GM23338 (cell line): ENCODE data around the gene ROBO1. TPM values are rescaled to one million over a fixed set of nuclear protein-coding genes. Genes with fewer than 3 reads are reported as not detected.

ENCODE experiments used
- ATAC-seq: fragments of 200-7000 bp; cut with Tn5 transposase; 3 replicates; pipeline ENCODE4 v1.9.1; 2020
- DNase-seq: peaks from one replicate; pipeline ENCODE4 v3.0.0-alpha.2; 2015; ENCODE audit warnings: low spot score
- H2AFZ ChIP-seq: fragments of 200-600 bp; sonication (generic); 2 replicates; pipeline ENCODE4 v1.8.0; 2016; ENCODE audit warnings: antibody characterized with exemption, mild to moderate bottlenecking, moderate library complexity
- H3F3A ChIP-seq: fragments of 200-600 bp; sonication (generic); replicated peaks from 2 replicates; pipeline ENCODE4 v1.8.0; 2017; ENCODE audit warnings: antibody characterized with exemption, mixed run types, low read depth
- H3K27ac ChIP-seq: fragments of 200-600 bp; sonication (generic); 2 replicates; pipeline ENCODE4 v1.6.1; 2016; ENCODE audit warnings: low read depth
- H3K27me3 ChIP-seq: fragments of 200-600 bp; sonication (generic); 2 replicates; pipeline ENCODE4 v1.8.0; 2016; ENCODE audit warnings: mild to moderate bottlenecking, mixed run types, moderate library complexity; ENCODE audit not compliant: insufficient read depth
- H3K36me3 ChIP-seq: fragments of 200-600 bp; sonication (generic); 2 replicates; pipeline ENCODE4 v1.8.0; 2016; ENCODE audit warnings: mild to moderate bottlenecking; ENCODE audit not compliant: insufficient read depth
- H3K4me1 ChIP-seq: fragments of 200-600 bp; sonication (generic); 2 replicates; pipeline ENCODE4 v1.8.0; 2016; ENCODE audit warnings: mild to moderate bottlenecking, moderate library complexity; ENCODE audit not compliant: insufficient read depth
- H3K4me2 ChIP-seq: fragments of 200-600 bp; sonication (generic); 2 replicates; pipeline ENCODE4 v1.7.1; 2017; ENCODE audit warnings: mixed run types
- H3K4me3 ChIP-seq: fragments of 200-600 bp; sonication (generic); 2 replicates; pipeline ENCODE4 v1.6.1; 2016; ENCODE audit warnings: mixed run types
- H3K79me2 ChIP-seq: fragments of 200-600 bp; sonication (generic); replicated peaks from 2 replicates; pipeline ENCODE4 v1.8.0; 2017; ENCODE audit warnings: mild to moderate bottlenecking; ENCODE audit not compliant: insufficient read depth
- H3K9me2 ChIP-seq: fragments of 200-600 bp; sonication (generic); 2 replicates; pipeline ENCODE4 v1.8.0; 2017; ENCODE audit not compliant: insufficient read depth
- H4K20me1 ChIP-seq: fragments of 200-600 bp; sonication (generic); replicated peaks from 2 replicates; pipeline ENCODE4 v1.8.0; 2017; ENCODE audit warnings: mild to moderate bottlenecking; ENCODE audit not compliant: insufficient read depth
- H3K27ac Mint-ChIP-seq: 2 replicates; pipeline ENCODE4 v1.8.0; 2020; ENCODE audit warnings: inconsistent platforms, mild to moderate bottlenecking, moderate library complexity, mixed read lengths
- H3K27me3 Mint-ChIP-seq: 3 replicates; pipeline ENCODE4 v1.8.0; 2022; ENCODE audit warnings: low read depth, mild to moderate bottlenecking, moderate library complexity, mixed read lengths, inconsistent platforms; ENCODE audit not compliant: insufficient read depth, poor library complexity
- H3K36me3 Mint-ChIP-seq: 3 replicates; pipeline ENCODE4 v1.8.0; 2021; ENCODE audit warnings: low read depth, mild to moderate bottlenecking, inconsistent platforms, moderate library complexity, mixed read lengths
- H3K4me1 Mint-ChIP-seq: 3 replicates; pipeline ENCODE4 v1.8.0; 2020; ENCODE audit warnings: mild to moderate bottlenecking, inconsistent platforms, mixed read lengths
- H3K4me3 Mint-ChIP-seq: 3 replicates; pipeline ENCODE4 v1.8.0; 2021; ENCODE audit warnings: moderate library complexity, mild to moderate bottlenecking, inconsistent platforms, mixed read lengths
- H3K9me3 Mint-ChIP-seq: 3 replicates; pipeline ENCODE4 v1.8.0; 2020; ENCODE audit warnings: moderate library complexity, mild to moderate bottlenecking, inconsistent platforms, mixed read lengths
- CREB1 ChIP-seq: fragments of 250-450 bp; sonication (Bioruptor Pico); IDR thresholded peaks from 2 replicates; pipeline ENCODE4 v1.5.0; 2020; ENCODE audit warnings: low read depth, mild to moderate bottlenecking, moderate library complexity
- CTCF ChIP-seq, 2 experiments: fragments of 200-600 bp in 1 of 2; sonication (generic) in 1 of 2; conservative IDR thresholded peaks; 2 replicates each; pipeline versions ENCODE4 v1.5.1 to v1.6.1; 2016 to 2017; ENCODE audit warnings: antibody characterized with exemption in 2 of 2, low read depth in 2 of 2, mild to moderate bottlenecking in 2 of 2, moderate library complexity in 1 of 2
- ETS1 ChIP-seq: IDR thresholded peaks from 2 replicates; pipeline ENCODE4 v1.6.1; 2016; ENCODE audit warnings: antibody characterized with exemption
- EZH2 ChIP-seq: fragments of 200-600 bp; sonication (generic); IDR thresholded peaks from one replicate; pipeline ENCODE4 v1.8.0; 2017; ENCODE audit warnings: antibody characterized with exemption, mild to moderate bottlenecking, low read depth; ENCODE audit not compliant: unreplicated experiment
- EZH2phosphoT487 ChIP-seq: fragments of 200-600 bp; sonication (generic); IDR thresholded peaks from one replicate; pipeline ENCODE4 v1.8.1; 2018; ENCODE audit warnings: antibody characterized with exemption; ENCODE audit not compliant: unreplicated experiment
- JUNB ChIP-seq: IDR thresholded peaks from one replicate; pipeline ENCODE4 v1.6.1; 2016; ENCODE audit warnings: antibody characterized with exemption; ENCODE audit not compliant: unreplicated experiment
- ZNF114 ChIP-seq: fragments of 250-450 bp; sonication (Bioruptor Pico); IDR thresholded peaks from 2 replicates; pipeline ENCODE4 v1.5.0; 2020; ENCODE audit warnings: mild to moderate bottlenecking, moderate library complexity
- ZNF462 ChIP-seq: fragments of 250-450 bp; sonication (Bioruptor Pico); IDR thresholded peaks from 2 replicates; pipeline ENCODE4 v1.5.0; 2020; ENCODE audit warnings: mild to moderate bottlenecking, moderate library complexity
- polyA plus RNA-seq: library from polyadenylated mRNA; unstranded; fragments of >200 nt; fragmentation: Nextera tagmentation; extraction: Ambion mirVana; gene quantifications from 2 replicates; pipeline ENCODE4 v1.2.1, GENCODE V29; 2016
- total RNA-seq: library from RNA; depleted of rRNA; stranded (reverse); fragments of >200 nt; shearing (Covaris generic); gene quantifications from 2 replicates; pipeline ENCODE4 v1.2.3, GENCODE V29; 2014

Gene ROBO1
- total and polyA plus RNA-seq, 2 experiments from 2014 or later = 19.2 to 78.3 TPM

GRCh38 chr3:79081335-79081734 lies 686.5 kb downstream of the ROBO1 start:
- H3F3A ChIP-seq = no peaks in the 10 kb centered on the region
- no peak for DNase-seq
- Mint-ChIP-seq H3K9me3 (no peaks in the 10 kb centered on the region), H3K27me3 (no peaks in the 10 kb centered on the region), H3K27ac (no peak overlapping the region), H3K4me3 (no peak overlapping the region), H3K36me3 (no peaks in the 10 kb centered on the region), H3K4me1 (peaks cover 9% of the 10 kb centered on the region; the same call in 2 of the 3 replicates)
- no peak for ATAC-seq
- no peaks in the 10 kb centered on the region for H3K27me3 ChIP-seq
- no peaks in the 10 kb centered on the region for H4K20me1 ChIP-seq
- no peak overlapping the region for H3K4me3 ChIP-seq
- H3K4me2 ChIP-seq = no peak overlapping the region
- H3K9me2 ChIP-seq = no peaks in the 10 kb centered on the region
- H3K36me3 ChIP-seq = no peaks in the 10 kb centered on the region
- H3K27ac ChIP-seq = no peak overlapping the region
- no peaks in the 10 kb centered on the region for H3K79me2 ChIP-seq
- no peak for TF ChIP-seq CTCF (conservative IDR thresholded peaks at IDR 0.05; ENCODE audit: low read depth in 2 of 2)
- TF ChIP-seq EZH2 = no peak
- TF ChIP-seq CREB1 = no peak
- H3K4me1 ChIP-seq = no peaks in the 10 kb centered on the region
- H2AFZ ChIP-seq = no peak overlapping the region

GRCh38 chr3:79074558-79074957 lies 693.2 kb downstream of the ROBO1 start:
- Histone ChIP-seq H3K4me3 (no peak overlapping the region), H3K36me3 (no peaks in the 10 kb centered on the region), H3K9me2 (no peaks in the 10 kb centered on the region), H3K27me3 (no peaks in the 10 kb centered on the region), H3K79me2 (no peaks in the 10 kb centered on the region), H4K20me1 (no peaks in the 10 kb centered on the region), H3K4me1 (no peaks in the 10 kb centered on the region), H3K27ac (no peak overlapping the region), H3F3A (no peaks in the 10 kb centered on the region), H2AFZ (no peak overlapping the region), H3K4me2 (no peak overlapping the region)
- Mint-ChIP-seq H3K36me3 (no peaks in the 10 kb centered on the region), H3K4me1 (no peaks in the 10 kb centered on the region), H3K27me3 (no peaks in the 10 kb centered on the region), H3K27ac (no peak overlapping the region), H3K9me3 (no peaks in the 10 kb centered on the region), H3K4me3 (no peak overlapping the region)
- DNase-seq = no peak
- ATAC-seq = no peak
- no peak for TF ChIP-seq JUNB
- TF ChIP-seq CREB1 = no peak
- no peak for TF ChIP-seq ZNF462 (CRISPR knock-in tag)
- TF ChIP-seq EZH2 = no peak
- no peak for TF ChIP-seq EZH2phosphoT487
- no peak for TF ChIP-seq CTCF (conservative IDR thresholded peaks at IDR 0.05; ENCODE audit: low read depth in 2 of 2)
- no peak for TF ChIP-seq ZNF114
- no peak for TF ChIP-seq ETS1
